ENCODE data around the gene BORCS5. TPM values are rescaled to one million over a fixed set of nuclear protein-coding genes. Genes with fewer than 3 reads are reported as not detected.
A peak's percentile ranks its signal among the peaks of the same experiment; 100 is the strongest.
"Not testable (repeated sequence)": the region's sequence is repeated elsewhere in the genome, so short reads cannot be mapped to it uniquely, and the experiment has no call there.

The BORCS5 gene
- total RNA-seq (ENCODE audit: low replicate concordance): 11.4 and 13.3 TPM in 2 replicates

DNA sequence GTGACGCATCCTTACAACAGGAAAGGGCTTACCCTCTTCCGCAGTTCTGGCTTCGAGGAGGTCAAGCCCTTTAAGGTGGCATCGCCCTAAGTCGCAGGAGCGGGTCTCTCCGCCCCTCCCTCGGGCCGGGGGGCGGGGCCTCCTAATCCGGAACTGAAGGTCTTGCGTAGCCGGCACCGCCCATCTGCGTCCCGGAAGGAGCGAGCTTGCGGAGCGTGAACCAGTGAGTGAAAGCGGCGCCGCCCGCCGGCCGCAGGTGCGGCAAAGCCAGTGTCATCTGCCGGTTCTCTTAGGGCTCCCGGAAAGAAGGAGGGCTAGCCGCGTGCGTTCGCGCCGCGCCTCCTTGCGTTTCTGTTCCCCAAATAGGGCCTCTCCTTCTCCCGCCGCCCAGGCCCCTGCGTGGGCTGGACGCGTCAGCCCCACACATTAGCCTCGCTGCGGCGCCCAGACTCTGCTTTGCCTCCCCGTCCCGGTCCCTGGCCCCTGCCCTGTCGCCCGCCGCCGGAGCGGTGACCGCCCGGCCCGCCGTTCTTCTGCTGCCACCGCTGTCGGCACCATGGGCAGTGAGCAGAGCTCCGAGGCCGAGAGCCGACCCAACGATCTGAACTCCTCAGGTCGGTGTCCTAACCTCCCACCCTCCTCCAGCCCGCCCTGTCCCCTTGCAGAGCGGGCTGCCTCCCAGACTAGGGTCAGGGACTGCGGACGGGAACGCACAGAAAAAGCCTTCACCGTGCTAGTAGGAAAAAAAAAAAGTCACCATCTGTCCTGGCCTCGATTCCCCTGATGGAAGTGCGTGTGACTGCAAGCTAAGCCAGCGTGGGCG is at the start of gene BORCS5:
BORCS5 (plus strand) TSS at position 183 of the 823 bp plus-strand sequence; CDS start at position 557, 374 bp downstream.
- Histone ChIP-seq H3K4me2 (peak within 1 kb of the TSS; percentile 79), H3F3A (ENCODE audit: low read depth) (peaks cover 23% of the 10 kb centered on the region), H3K27me3 (no peaks in the 10 kb centered on the region), H3K36me3 (no peaks in the 10 kb centered on the region), H3K4me1 (peaks cover 7% of the 10 kb centered on the region), H3K79me2 (ENCODE audit: low read depth) (peaks cover 24% of the 10 kb centered on the region), H3K4me3 (peak within 1 kb of the TSS; percentile 80), H4K20me1 (ENCODE audit: low read depth) (no peaks in the 10 kb centered on the region), H3K9me3 (ENCODE audit: low read depth) (no peaks in the 10 kb centered on the region), H3K27ac (peak within 1 kb of the TSS; percentile 85), H2AFZ (replicated peaks) (peak within 1 kb of the TSS; percentile 56), H3K9ac (peak within 1 kb of the TSS; percentile 41)
- peak; percentile 99 for DNase-seq (ENCODE audit: low spot score)
- H3K27me3 Mint-ChIP-seq (ENCODE audit: insufficient read depth, low read depth): no peaks in the 10 kb centered on the region
- TF ChIP-seq, protein P1, sequence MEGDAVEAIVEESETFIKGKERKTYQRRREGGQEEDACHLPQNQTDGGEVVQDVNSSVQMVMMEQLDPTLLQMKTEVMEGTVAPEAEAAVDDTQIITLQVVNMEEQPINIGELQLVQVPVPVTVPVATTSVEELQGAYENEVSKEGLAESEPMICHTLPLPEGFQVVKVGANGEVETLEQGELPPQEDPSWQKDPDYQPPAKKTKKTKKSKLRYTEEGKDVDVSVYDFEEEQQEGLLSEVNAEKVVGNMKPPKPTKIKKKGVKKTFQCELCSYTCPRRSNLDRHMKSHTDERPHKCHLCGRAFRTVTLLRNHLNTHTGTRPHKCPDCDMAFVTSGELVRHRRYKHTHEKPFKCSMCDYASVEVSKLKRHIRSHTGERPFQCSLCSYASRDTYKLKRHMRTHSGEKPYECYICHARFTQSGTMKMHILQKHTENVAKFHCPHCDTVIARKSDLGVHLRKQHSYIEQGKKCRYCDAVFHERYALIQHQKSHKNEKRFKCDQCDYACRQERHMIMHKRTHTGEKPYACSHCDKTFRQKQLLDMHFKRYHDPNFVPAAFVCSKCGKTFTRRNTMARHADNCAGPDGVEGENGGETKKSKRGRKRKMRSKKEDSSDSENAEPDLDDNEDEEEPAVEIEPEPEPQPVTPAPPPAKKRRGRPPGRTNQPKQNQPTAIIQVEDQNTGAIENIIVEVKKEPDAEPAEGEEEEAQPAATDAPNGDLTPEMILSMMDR (IDR thresholded peaks at IDR 0.05): peak; percentile 35
- TF ChIP-seq EZH2 (IDR thresholded peaks at IDR 0.05): no peak
- H3K4me3 Mint-ChIP-seq: peak within 1 kb of the TSS; percentile 92
- peak within 1 kb of the TSS; percentile 97 for H3K27ac Mint-ChIP-seq
- H3K4me1 Mint-ChIP-seq: peaks cover 24% of the 10 kb centered on the region
- no peaks in the 10 kb centered on the region for H3K36me3 Mint-ChIP-seq
- H3K9me3 Mint-ChIP-seq: no peaks in the 10 kb centered on the region

DNA sequence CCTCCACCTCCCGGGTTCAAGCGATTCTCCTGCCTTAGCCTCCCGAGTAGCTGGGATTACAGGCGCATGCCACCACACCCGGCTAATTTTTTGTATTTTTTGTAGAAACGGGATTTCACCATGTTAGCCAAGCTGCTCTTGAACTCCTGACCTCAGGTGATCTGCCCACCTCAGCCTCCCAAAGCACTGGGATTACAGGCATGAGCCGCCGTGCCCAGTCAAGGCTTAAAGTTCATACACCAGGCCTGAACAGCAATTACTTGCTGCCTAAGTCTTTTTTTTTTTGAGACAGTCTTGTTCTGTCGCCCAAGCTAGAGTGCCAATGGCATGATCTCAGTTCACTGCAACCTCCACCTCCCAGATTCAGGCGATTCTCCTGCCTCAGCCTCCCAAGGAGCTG is 46.2 kb upstream of the BORCS5 start:
- not testable (repeated sequence) for H3K27me3 Mint-ChIP-seq (ENCODE audit: insufficient read depth, low read depth); H3K9ac ChIP-seq; H3K9me3 Mint-ChIP-seq; H3K4me1 ChIP-seq; H3K36me3 Mint-ChIP-seq; DNase-seq (ENCODE audit: low spot score); H2AFZ ChIP-seq (replicated peaks); H3K36me3 ChIP-seq; H3K9me3 ChIP-seq (ENCODE audit: low read depth); H3K79me2 ChIP-seq (ENCODE audit: low read depth); H3K4me1 Mint-ChIP-seq; H3K4me3 ChIP-seq; H3K4me2 ChIP-seq; H3K27me3 ChIP-seq; H3F3A ChIP-seq (ENCODE audit: low read depth); H4K20me1 ChIP-seq (ENCODE audit: low read depth); H3K27ac ChIP-seq; H3K27ac Mint-ChIP-seq; H3K4me3 Mint-ChIP-seq

GRCh38 chr12:12315838-12316237 is 41.0 kb upstream of the BORCS5 start:
- no peak overlapping the region for H3K9ac ChIP-seq
- H3K36me3 ChIP-seq: no peaks in the 10 kb centered on the region
- H3K27me3 Mint-ChIP-seq (ENCODE audit: insufficient read depth, low read depth): no peaks in the 10 kb centered on the region
- H3K4me1 ChIP-seq: peaks cover 7% of the 10 kb centered on the region
- H3K4me3 ChIP-seq: no peak overlapping the region
- no peak overlapping the region for H3K4me2 ChIP-seq
- no peaks in the 10 kb centered on the region for H3K9me3 ChIP-seq (ENCODE audit: low read depth)
- no peak for DNase-seq (ENCODE audit: low spot score)
- H3K4me3 Mint-ChIP-seq: no peak overlapping the region
- no peaks in the 10 kb centered on the region for H3K36me3 Mint-ChIP-seq
- H3F3A ChIP-seq (ENCODE audit: low read depth): peaks cover 8% of the 10 kb centered on the region
- H3K4me1 Mint-ChIP-seq: peaks cover 22% of the 10 kb centered on the region
- H3K9me3 Mint-ChIP-seq: peaks cover 2% of the 10 kb centered on the region
- TF ChIP-seq EZH2 (IDR thresholded peaks at IDR 0.05) (no peak), EZH2phosphoT487 (IDR thresholded peaks at IDR 0.05) (no peak)
- TF ChIP-seq, protein P1 (IDR thresholded peaks at IDR 0.05): no peak
- H4K20me1 ChIP-seq (ENCODE audit: low read depth): no peaks in the 10 kb centered on the region
- H3K27ac ChIP-seq: no peak overlapping the region
- peak overlapping the region; percentile 25 for H3K27ac Mint-ChIP-seq
- H2AFZ ChIP-seq (replicated peaks): no peak overlapping the region
- no peaks in the 10 kb centered on the region for H3K27me3 ChIP-seq
- H3K79me2 ChIP-seq (ENCODE audit: low read depth): no peaks in the 10 kb centered on the region

Data from neural progenitor cell (in vitro differentiated cells).